Measurements from ENCODE around the gene SQOR. TPM values are rescaled to one million over a fixed set of nuclear protein-coding genes. Genes with fewer than 3 reads are reported as not detected.

SQOR gene
- polyA plus RNA-seq, 1 experiment, result 74.4 TPM

GRCh38 chr15:45654749-45655148, 19.9 kb downstream of the SQOR start:
- TF ChIP-seq, protein P1, sequence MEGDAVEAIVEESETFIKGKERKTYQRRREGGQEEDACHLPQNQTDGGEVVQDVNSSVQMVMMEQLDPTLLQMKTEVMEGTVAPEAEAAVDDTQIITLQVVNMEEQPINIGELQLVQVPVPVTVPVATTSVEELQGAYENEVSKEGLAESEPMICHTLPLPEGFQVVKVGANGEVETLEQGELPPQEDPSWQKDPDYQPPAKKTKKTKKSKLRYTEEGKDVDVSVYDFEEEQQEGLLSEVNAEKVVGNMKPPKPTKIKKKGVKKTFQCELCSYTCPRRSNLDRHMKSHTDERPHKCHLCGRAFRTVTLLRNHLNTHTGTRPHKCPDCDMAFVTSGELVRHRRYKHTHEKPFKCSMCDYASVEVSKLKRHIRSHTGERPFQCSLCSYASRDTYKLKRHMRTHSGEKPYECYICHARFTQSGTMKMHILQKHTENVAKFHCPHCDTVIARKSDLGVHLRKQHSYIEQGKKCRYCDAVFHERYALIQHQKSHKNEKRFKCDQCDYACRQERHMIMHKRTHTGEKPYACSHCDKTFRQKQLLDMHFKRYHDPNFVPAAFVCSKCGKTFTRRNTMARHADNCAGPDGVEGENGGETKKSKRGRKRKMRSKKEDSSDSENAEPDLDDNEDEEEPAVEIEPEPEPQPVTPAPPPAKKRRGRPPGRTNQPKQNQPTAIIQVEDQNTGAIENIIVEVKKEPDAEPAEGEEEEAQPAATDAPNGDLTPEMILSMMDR (IDR thresholded peaks at IDR 0.05; ENCODE audit: low read depth, low read length), result no peak
- H3K27ac ChIP-seq (ENCODE audit: low read depth, low read length), result no peak overlapping the region
- POLR2A ChIA-PET, result no interaction called here
- CTCF ChIA-PET, result no interaction called here
- H3K4me3 ChIP-seq (ENCODE audit: low read depth, low read length), result no peak overlapping the region
- no peak for DNase-seq (ENCODE audit: low read depth, low spot score)
- H3K9me3 ChIP-seq (ENCODE audit: control insufficient read depth, insufficient read depth, low read length), result peaks cover 9% of the 10 kb centered on the region
- no peaks in the 10 kb centered on the region for H3K27me3 ChIP-seq (ENCODE audit: control insufficient read depth, insufficient read depth, low read length)

DNA sequence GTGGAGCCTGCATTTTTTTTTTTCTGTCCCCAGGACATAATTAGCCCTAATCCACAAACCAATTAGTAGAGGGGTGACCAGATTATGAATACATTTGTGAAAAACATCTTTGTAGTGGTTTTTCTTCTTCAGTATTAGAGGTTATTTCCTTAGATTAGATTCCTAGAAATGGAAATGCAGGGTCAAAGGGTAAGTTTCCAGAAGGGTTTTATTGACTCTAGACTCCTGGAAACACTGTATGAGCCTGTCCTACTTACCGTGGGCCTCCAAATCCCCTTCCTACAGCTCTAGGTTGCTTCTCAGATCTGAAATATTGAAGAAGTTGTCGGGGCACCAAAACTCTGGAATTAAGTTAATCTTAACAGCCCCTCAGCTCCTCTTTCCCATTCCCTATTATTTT, 22.4 kb downstream of the SQOR start:
- CTCF ChIA-PET, result interaction anchor here (0.8 kb wide), 1 partner anchor 17 kb away, joined by 5 read pairs; no protein-coding TSS in a partner anchor
- POLR2A ChIA-PET, result no interaction called here
- no peak for DNase-seq (ENCODE audit: low read depth, low spot score)
- Histone ChIP-seq H3K27ac (ENCODE audit: low read depth, low read length) (no peak overlapping the region), H3K4me3 (ENCODE audit: low read depth, low read length) (no peak overlapping the region), H3K9me3 (ENCODE audit: control insufficient read depth, insufficient read depth, low read length) (no peaks in the 10 kb centered on the region), H3K27me3 (ENCODE audit: control insufficient read depth, insufficient read depth, low read length) (no peaks in the 10 kb centered on the region)
- TF ChIP-seq, protein P1 (IDR thresholded peaks at IDR 0.05; ENCODE audit: low read depth, low read length), result no peak

- Histone ChIP-seq H3K27ac (ENCODE audit: low read depth, low read length) (no peak overlapping the region), H3K4me3 (ENCODE audit: low read depth, low read length) (no peak overlapping the region), H3K9me3 (ENCODE audit: control insufficient read depth, insufficient read depth, low read length) (no peaks in the 10 kb centered on the region), H3K27me3 (ENCODE audit: control insufficient read depth, insufficient read depth, low read length) (no peaks in the 10 kb centered on the region)
- DNase-seq (ENCODE audit: low read depth, low spot score), result no peak
- ChIA-PET POLR2A (no interaction called here), CTCF (interaction anchor here (0.8 kb wide), 1 partner anchor 16 kb away, joined by 5 read pairs; no protein-coding TSS in a partner anchor)
- TF ChIP-seq, protein P1 (IDR thresholded peaks at IDR 0.05; ENCODE audit: low read depth, low read length), result no peak
These were observed 23.1 kb downstream of the SQOR start for GRCh38 chr15:45657764-45658545.

DNA sequence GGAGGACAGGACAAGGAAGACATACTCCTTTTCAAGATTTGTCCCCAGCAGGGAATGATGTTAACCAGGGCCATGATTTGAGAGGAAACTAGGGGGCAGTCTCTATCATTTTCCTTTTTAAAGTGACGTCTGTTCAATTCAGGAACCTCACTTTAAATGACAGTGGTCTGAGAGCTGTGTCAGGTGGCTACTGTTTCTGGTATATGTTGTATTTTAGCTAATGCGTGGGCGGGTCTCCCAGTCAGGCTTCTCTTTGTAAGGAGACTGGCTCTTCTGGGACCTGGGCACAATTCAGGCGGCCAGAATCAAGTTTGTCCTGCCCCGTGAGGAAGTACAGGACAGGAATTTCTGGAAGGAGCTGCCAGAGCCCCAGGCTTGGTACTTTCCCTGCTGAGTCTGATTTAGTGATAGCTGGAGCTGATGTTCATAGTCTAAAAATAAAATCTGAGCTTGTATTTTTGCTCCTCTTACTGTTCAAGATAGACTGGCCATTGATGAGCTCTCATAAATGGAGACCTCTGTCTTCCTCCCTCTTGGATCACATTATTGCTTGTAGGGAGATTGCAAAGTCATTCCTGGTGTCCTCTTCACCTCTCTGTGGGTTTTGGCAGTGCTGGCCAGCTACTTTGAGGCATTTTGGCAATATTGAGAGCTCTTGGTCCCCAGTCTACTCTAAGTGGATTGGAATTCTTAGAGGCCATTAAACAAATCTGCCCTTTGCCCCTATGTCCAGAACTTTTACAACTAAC, 25.6 kb downstream of the SQOR start:
- H3K27ac ChIP-seq (ENCODE audit: low read depth, low read length), result no peak overlapping the region
- H3K27me3 ChIP-seq (ENCODE audit: control insufficient read depth, insufficient read depth, low read length), result no peaks in the 10 kb centered on the region
- ChIA-PET CTCF (interaction anchor here (0.6 to 1.2 kb wide), 3 partner anchors 27 to 47 kb away, joined by 3 to 8 read pairs (median 4); no protein-coding TSS in a partner anchor), POLR2A (interaction anchor here (0.7 kb wide), 1 partner anchor 14 kb away, joined by 10 read pairs; no protein-coding TSS in a partner anchor)
- TF ChIP-seq, protein P1 (IDR thresholded peaks at IDR 0.05; ENCODE audit: low read depth, low read length), result no peak
- H3K9me3 ChIP-seq (ENCODE audit: control insufficient read depth, insufficient read depth, low read length), result no peaks in the 10 kb centered on the region
- H3K4me3 ChIP-seq (ENCODE audit: low read depth, low read length), result no peak overlapping the region
- DNase-seq (ENCODE audit: low read depth, low spot score), result no peak

DNA sequence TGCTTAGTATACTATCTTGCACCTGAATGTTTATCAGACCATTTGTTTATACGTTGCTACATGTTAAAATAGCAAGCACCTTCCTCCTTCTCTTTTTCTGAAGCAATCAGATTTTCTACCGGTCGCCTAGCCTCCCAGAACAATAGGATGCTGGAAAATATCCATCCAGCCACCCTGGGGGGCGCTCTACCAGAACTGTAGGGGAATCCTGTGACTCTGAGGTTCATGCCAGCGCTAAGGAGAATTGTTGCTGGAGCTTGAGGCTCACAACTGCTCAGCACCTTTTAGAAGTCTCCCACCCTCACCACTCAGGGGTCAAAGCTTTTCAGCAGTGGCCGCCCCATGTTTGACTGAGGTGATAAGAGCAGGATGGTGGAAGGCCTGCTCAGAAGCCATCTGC, 27.5 kb downstream of the SQOR start:
- ChIA-PET CTCF (interaction anchor here (3.3 kb wide), 1 partner anchor 43 kb away, joined by 13 read pairs; no protein-coding TSS in a partner anchor), POLR2A (no interaction called here)
- no peak overlapping the region for H3K27ac ChIP-seq (ENCODE audit: low read depth, low read length)
- H3K4me3 ChIP-seq (ENCODE audit: low read depth, low read length), result no peak overlapping the region
- DNase-seq (ENCODE audit: low read depth, low spot score), result no peak
- TF ChIP-seq, protein P1 (IDR thresholded peaks at IDR 0.05; ENCODE audit: low read depth, low read length), result no peak
- H3K9me3 ChIP-seq (ENCODE audit: control insufficient read depth, insufficient read depth, low read length), result no peaks in the 10 kb centered on the region
- H3K27me3 ChIP-seq (ENCODE audit: control insufficient read depth, insufficient read depth, low read length), result no peaks in the 10 kb centered on the region
